Activated T-helper 2 cell treated with anti-CD3 and anti-CD28 coated beads, Interferon-gamma antibody, Interleukin-2, Interleukin-4, amounts not matched to agents 10 μg/mL and 5 μg/mL and 100 μg/mL, durations not matched to agents 14 hours and 24 hours and 36 hours (primary cell): ENCODE results near the gene LRRC14B. TPM values are rescaled to one million over a fixed set of nuclear protein-coding genes. Genes with fewer than 3 reads are reported as not detected.
A peak's percentile ranks its signal among the peaks of the same experiment; 100 is the strongest.
"Not testable (repeated sequence)": the region's sequence is repeated elsewhere in the genome, so short reads cannot be mapped to it uniquely, and the experiment has no call there.

ENCODE experiments used
- DNase-seq: peaks from one replicate; pipeline ENCODE4 v3.0.0; 2021; ENCODE audit warnings: low spot score
- H3K27ac Mint-ChIP-seq: one replicate; pipeline ENCODE4 v1.8.0; 2021; ENCODE audit warnings: mixed read lengths
- H3K27me3 Mint-ChIP-seq: one replicate; pipeline ENCODE4 v1.8.0; 2021; ENCODE audit warnings: low read depth, mixed read lengths
- H3K36me3 Mint-ChIP-seq: one replicate; pipeline ENCODE4 v1.8.0; 2021; ENCODE audit warnings: low read depth, mixed read lengths
- H3K4me1 Mint-ChIP-seq: one replicate; pipeline ENCODE4 v1.8.0; 2021; ENCODE audit warnings: low read depth, mixed read lengths
- H3K4me3 Mint-ChIP-seq: one replicate; pipeline ENCODE4 v1.8.0; 2021; ENCODE audit warnings: low read depth, mild to moderate bottlenecking, moderate library complexity, mixed read lengths
- H3K9me3 Mint-ChIP-seq: one replicate; pipeline ENCODE4 v1.8.0; 2021; ENCODE audit warnings: mixed read lengths
- intact Hi-C: fragments of 100-400 bp; cut with micrococcal nuclease; formaldehyde crosslinking; loops from one replicate; pipeline ENCODE4 v1.15.1; 2023
- total RNA-seq: library from RNA; stranded (reverse); gene quantifications from 2 replicates; pipeline ENCODE4 v1.2.3, GENCODE V29; 2022

LRRC14B gene
- total RNA-seq, 1 donor from 2014 or later, result not detected

DNA sequence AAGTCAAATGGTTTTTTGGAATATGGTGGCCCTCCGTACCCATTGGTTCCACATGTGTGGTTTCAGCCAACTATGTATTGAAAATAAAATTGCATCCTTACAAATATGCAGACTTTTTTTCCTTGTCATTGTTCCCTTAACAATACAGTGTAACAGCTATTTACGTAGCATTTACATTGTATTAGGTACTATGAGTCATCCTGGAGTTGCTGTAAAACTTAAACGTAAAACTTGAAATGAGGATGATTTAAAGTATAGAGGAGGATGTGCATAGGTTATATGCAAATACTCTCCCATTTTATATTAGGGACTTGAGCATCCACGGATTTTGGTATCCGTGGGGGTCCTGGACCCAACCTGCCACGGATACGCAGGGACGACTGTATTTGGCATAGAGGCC, 43.2 kb downstream of the LRRC14B start:
- Mint-ChIP-seq H3K4me3 (no peak overlapping the region), H3K4me1 (peaks cover 5% of the 10 kb centered on the region), H3K9me3 (no peaks in the 10 kb centered on the region), H3K27ac (no peak overlapping the region), H3K27me3 (no peaks in the 10 kb centered on the region), H3K36me3 (peaks cover 76% of the 10 kb centered on the region)
- no peak for DNase-seq
- intact Hi-C loops, result no loop called here

DNA sequence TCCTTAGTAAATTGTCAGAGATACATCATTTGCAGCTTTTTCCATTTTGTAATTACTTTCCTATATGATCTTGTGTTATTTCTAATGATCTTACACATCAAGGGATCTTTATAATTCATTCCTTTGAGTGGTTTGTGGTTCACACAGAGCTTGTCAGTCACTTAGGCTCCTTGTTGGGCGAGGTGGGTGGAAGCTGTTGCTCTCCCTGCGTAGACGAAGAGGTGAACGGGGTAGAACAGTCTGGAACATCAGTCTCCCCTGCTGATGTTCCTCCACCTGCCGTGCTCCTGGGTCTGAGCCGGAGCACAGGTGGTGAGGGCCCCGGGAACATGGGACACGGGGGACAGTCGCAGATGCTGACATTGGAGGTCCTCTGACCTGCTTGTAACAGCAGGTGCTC, 44.2 kb downstream of the LRRC14B start:
- H3K4me1 Mint-ChIP-seq, H3K9me3 Mint-ChIP-seq, H3K27me3 Mint-ChIP-seq, DNase-seq, H3K27ac Mint-ChIP-seq, intact Hi-C loops, H3K4me3 Mint-ChIP-seq: not testable (repeated sequence)
- peaks cover 84% of the 10 kb centered on the region for H3K36me3 Mint-ChIP-seq

DNA sequence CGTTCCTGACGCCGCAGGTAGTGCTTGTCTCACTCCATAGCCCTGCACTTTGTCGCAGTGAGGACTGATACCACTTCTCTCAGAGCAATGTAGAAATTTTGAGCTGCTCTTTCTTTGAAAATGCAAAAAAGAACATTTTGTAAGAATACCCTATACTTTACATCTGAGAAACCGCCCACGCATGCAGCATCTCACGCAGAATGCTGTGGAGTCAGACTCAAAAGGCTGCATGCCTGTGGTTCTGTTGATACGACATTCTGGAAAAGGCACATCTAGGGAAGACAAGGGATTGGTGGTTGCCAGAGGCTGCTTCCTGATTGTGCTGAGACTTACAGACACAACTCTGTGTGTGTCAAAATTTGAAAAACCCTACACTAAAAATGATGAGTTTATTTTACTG, 46.6 kb downstream of the LRRC14B start:
- H3K27me3 Mint-ChIP-seq, DNase-seq, H3K4me1 Mint-ChIP-seq, H3K27ac Mint-ChIP-seq, intact Hi-C loops, H3K4me3 Mint-ChIP-seq, H3K9me3 Mint-ChIP-seq: not testable (repeated sequence)
- peaks cover 86% of the 10 kb centered on the region for H3K36me3 Mint-ChIP-seq

DNA sequence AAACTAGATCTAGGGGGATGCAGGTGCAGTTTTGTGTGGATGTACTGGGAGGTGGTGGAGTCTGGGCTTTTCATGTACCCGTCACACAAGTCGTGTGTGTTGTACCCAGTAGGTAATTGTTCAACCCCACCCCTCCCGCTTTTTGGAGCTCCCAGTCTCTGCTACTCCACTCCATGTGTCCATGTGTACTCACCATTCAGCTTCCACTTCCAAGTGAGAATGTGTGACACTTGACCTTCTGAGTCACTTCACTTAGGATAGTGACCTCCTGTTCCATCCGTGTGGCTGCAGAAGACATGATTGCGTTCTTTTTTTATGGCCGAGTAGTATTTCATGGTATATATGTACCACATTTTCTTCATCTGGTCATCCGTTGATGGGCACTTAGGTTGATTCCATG, 49.3 kb downstream of the LRRC14B start:
- H3K27me3 Mint-ChIP-seq, H3K27ac Mint-ChIP-seq, H3K4me3 Mint-ChIP-seq, DNase-seq, H3K9me3 Mint-ChIP-seq, intact Hi-C loops: not testable (repeated sequence)
- Mint-ChIP-seq H3K36me3 (peaks cover 85% of the 10 kb centered on the region), H3K4me1 (peaks cover 19% of the 10 kb centered on the region)

DNA sequence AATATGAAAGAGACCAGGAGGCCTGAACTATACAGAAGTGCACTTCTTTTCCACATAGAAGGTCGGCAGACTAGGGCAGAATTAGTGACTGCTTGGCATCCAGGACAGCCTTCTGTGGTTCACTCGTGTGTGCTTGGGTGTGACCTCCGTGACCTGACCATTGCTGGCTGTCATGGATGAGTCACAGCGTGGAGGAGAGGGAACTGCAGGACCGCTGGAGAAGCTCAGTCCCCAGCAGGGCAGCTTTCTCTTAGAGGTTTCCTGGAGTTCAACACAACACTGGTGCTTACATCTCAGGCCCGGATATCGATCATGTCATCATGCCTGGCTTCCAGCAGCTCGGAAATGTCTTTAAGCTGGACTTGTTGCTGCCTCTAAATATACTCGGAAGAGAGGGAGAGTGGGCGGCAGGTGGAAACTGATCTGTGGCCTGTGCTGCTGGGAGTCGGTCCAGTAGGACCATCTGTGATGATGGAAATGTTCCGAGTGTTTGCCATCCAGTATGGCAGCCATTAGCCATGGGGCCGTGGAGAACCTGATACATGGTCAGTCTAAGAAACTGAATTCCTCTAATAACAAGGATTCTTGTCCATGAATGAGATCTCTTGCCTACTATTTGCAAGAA, 49.9 kb downstream of the LRRC14B start:
- DNase-seq, intact Hi-C loops, H3K27ac Mint-ChIP-seq, H3K9me3 Mint-ChIP-seq, H3K27me3 Mint-ChIP-seq, H3K4me3 Mint-ChIP-seq: not testable (repeated sequence)
- Mint-ChIP-seq H3K4me1 (peaks cover 19% of the 10 kb centered on the region), H3K36me3 (peaks cover 85% of the 10 kb centered on the region)

DNA sequence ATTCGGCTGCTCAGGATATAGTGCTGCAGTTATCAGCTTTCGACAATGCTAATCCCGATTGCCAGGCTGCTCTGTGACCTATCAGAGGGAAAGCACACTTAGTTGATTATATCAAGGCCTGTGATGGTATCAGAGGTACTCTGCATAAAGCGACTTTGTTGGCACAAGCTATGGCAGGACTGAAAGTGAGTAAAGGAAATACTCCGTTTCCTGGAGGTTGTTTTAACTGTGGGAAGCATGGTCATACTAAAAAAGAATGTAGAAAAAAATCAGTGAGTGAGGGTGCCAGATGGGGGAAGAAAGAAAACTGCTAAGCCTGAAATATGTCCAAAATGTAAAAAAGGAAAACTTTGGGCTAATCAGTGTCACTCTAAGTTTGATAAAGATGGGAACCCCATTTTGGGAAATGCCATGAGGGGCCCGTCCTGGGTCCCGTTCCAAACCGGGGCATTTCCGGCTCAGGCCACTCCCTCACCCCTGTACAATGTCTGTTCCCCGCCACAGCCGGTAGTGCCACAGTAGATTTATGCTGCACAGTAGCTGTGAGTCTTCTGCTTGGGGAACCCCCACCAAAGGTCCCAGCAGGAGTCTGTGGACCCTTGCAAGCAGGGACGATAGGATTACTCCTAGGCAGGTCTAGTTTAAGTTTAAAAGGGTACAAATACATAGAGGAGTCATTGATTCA, 52.5 kb downstream of the LRRC14B start:
- H3K27ac Mint-ChIP-seq, result peak overlapping the region; percentile 90
- intact Hi-C loops, H3K27me3 Mint-ChIP-seq, H3K9me3 Mint-ChIP-seq, DNase-seq: not testable (repeated sequence)
- peaks cover 92% of the 10 kb centered on the region for H3K36me3 Mint-ChIP-seq
- H3K4me3 Mint-ChIP-seq, result peak overlapping the region; percentile 24
- peaks cover 17% of the 10 kb centered on the region for H3K4me1 Mint-ChIP-seq

DNA sequence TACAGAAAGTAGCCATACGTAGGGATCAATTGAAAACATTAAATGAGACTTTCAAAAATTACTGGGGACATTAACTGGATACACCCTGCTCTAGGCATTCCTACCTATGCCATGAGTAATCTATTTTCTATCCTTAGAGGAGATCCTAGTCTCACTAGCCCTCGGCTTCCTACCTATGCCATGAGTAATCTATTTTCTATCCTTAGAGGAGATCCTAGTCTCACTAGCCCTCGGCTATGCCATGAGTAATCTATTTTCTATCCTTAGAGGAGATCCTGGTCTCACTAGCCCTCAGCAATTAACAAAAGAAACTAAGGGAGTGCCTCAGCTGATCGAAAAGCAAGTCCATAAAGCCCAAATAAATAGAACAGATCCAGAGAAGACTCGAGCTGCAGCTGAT, 54.4 kb downstream of the LRRC14B start:
- not testable (repeated sequence) for H3K4me3 Mint-ChIP-seq

More for the DNA sequence above, 54.4 kb downstream of the LRRC14B start:
- H3K27me3 Mint-ChIP-seq, DNase-seq, H3K9me3 Mint-ChIP-seq, intact Hi-C loops, H3K27ac Mint-ChIP-seq: not testable (repeated sequence)
- Mint-ChIP-seq H3K4me1 (peaks cover 17% of the 10 kb centered on the region), H3K36me3 (peaks cover 93% of the 10 kb centered on the region)

Other genes starting within 250 kb of the LRRC14B start
- gene PLEKHG4B, start 99.3 kb upstream of the LRRC14B start, total RNA-seq, result not detected in 2 replicates
- gene CCDC127, start 26.7 kb downstream of the LRRC14B start, total RNA-seq, result 6.5 and 7.3 TPM in 2 replicates
- 154 and 157 TPM in 2 replicates for gene SDHA, start 26.8 kb downstream of the LRRC14B start, total RNA-seq
- 109 TPM in 2 replicates for gene PDCD6, start 80.2 kb downstream of the LRRC14B start, total RNA-seq
- 33.3 and 34.9 TPM in 2 replicates for gene AHRR, start 130.2 kb downstream of the LRRC14B start, total RNA-seq